HepG2 (cell line): ENCODE results near the gene DDC. TPM values are rescaled to one million over a fixed set of nuclear protein-coding genes. Genes with fewer than 3 reads are reported as not detected.

Source experiments
- FOXA1 ChIP-seq, 2 experiments: fragments of 450-650 bp in 1 of 2; sonication (generic) in 1 of 2; formaldehyde crosslinking in 1 of 2; IDR thresholded peaks; 2 replicates each; pipeline versions ENCODE4 v1.4.0 to v1.6.1; 2016 to 2020; ENCODE audit warnings: missing genetic modification reagents in 1 of 2
- HNRNPK ChIP-seq: fragments of 200-400 bp; formaldehyde crosslinking; IDR thresholded peaks from 2 replicates; pipeline ENCODE4 v1.6.1; 2018; ENCODE audit warnings: low read length, low read depth, moderate library complexity, mild to moderate bottlenecking; ENCODE audit not compliant: poor library complexity, severe bottlenecking
- JARID2 ChIP-seq: sonication (generic); formaldehyde crosslinking; IDR thresholded peaks from 2 replicates; pipeline ENCODE4 v1.8.1; 2023; ENCODE audit warnings: missing genetic modification reagents, inconsistent platforms; ENCODE audit not compliant: insufficient replicate concordance
- MAZ ChIP-seq, 2 experiments: sonication (generic) in 1 of 2; formaldehyde crosslinking in 1 of 2; IDR thresholded peaks; 2 replicates each; pipeline versions ENCODE4 v1.5.0 to v1.6.1; 2012 to 2020; ENCODE audit warnings: low read depth in 2 of 2, mild to moderate bottlenecking in 2 of 2, borderline replicate concordance in 1 of 2, improper control_type of control experiment in 1 of 2, low read length in 1 of 2, missing genetic modification reagents in 1 of 2, moderate library complexity in 1 of 2
- NFATC3 ChIP-seq: sonication (generic); formaldehyde crosslinking; IDR thresholded peaks from 2 replicates; pipeline ENCODE4 v1.5.1; 2020; ENCODE audit warnings: mild to moderate bottlenecking, missing genetic modification reagents
- NFIB ChIP-seq: sonication (generic); formaldehyde crosslinking; IDR thresholded peaks from 2 replicates; pipeline ENCODE4 v1.9.0; 2021; ENCODE audit warnings: missing genetic modification reagents, mild to moderate bottlenecking, borderline replicate concordance
- NR2F6 ChIP-seq, 2 experiments: IDR thresholded peaks; 2 replicates each; pipeline ENCODE4 v1.6.1; 2016; ENCODE audit warnings: antibody characterized with exemption in 1 of 2, mild to moderate bottlenecking in 1 of 2
- POLR2G ChIP-seq: fragments of 200-400 bp; formaldehyde crosslinking; IDR thresholded peaks from 2 replicates; pipeline ENCODE4 v1.6.1; 2018; ENCODE audit warnings: mild to moderate bottlenecking, low read depth, low read length, moderate library complexity
- RBM39 ChIP-seq: fragments of 200-400 bp; formaldehyde crosslinking; IDR thresholded peaks from one replicate; pipeline ENCODE4 v1.6.1; 2018; ENCODE audit warnings: antibody characterized with exemption, mild to moderate bottlenecking, low read depth, low read length; ENCODE audit not compliant: poor library complexity, severe bottlenecking
- RELA ChIP-seq: sonication (generic); formaldehyde crosslinking; IDR thresholded peaks from 2 replicates; pipeline ENCODE4 v1.4.0; 2020; ENCODE audit warnings: missing genetic modification reagents
- SKI ChIP-seq: fragments of 450-650 bp; IDR thresholded peaks from one replicate; pipeline ENCODE4 v1.6.1; 2018; ENCODE audit warnings: mild to moderate bottlenecking; ENCODE audit not compliant: partially characterized antibody
- SP2 ChIP-seq: sonication (generic); formaldehyde crosslinking; IDR thresholded peaks from 2 replicates; pipeline ENCODE4 v1.5.1; 2020; ENCODE audit warnings: mild to moderate bottlenecking, missing genetic modification reagents
- SPEN ChIP-seq: sonication (generic); formaldehyde crosslinking; IDR thresholded peaks from 2 replicates; pipeline ENCODE4 v1.5.1; 2020; ENCODE audit warnings: low read depth, mild to moderate bottlenecking, missing genetic modification reagents
- TGIF2 ChIP-seq: IDR thresholded peaks from 2 replicates; pipeline ENCODE4 v1.6.1; 2016; ENCODE audit warnings: control low read depth, missing compliant biosample characterization
- TOE1 ChIP-seq: sonication (generic); formaldehyde crosslinking; IDR thresholded peaks from 2 replicates; pipeline ENCODE4 v1.4.0; 2020; ENCODE audit warnings: mild to moderate bottlenecking, missing genetic modification reagents
- WIZ ChIP-seq: sonication (generic); formaldehyde crosslinking; IDR thresholded peaks from 2 replicates; pipeline ENCODE4 v1.5.1; 2020; ENCODE audit warnings: mild to moderate bottlenecking, missing genetic modification reagents
- ZBTB3 ChIP-seq: sonication (generic); formaldehyde crosslinking; IDR thresholded peaks from 2 replicates; pipeline ENCODE4 v1.4.0; 2020; ENCODE audit warnings: low read depth, mild to moderate bottlenecking, moderate library complexity, missing genetic modification reagents, borderline replicate concordance
- ZFAT ChIP-seq: sonication (generic); formaldehyde crosslinking; conservative IDR thresholded peaks from 2 replicates; pipeline ENCODE4 v1.8.1; 2023; ENCODE audit warnings: missing genetic modification reagents, inconsistent platforms
- ZFP91 ChIP-seq: sonication (generic); formaldehyde crosslinking; IDR thresholded peaks from 2 replicates; pipeline ENCODE4 v1.9.0; 2022; ENCODE audit warnings: missing genetic modification reagents, mild to moderate bottlenecking, borderline replicate concordance
- ZNF317 ChIP-seq: sonication (generic); formaldehyde crosslinking; IDR thresholded peaks from 2 replicates; pipeline ENCODE4 v1.5.0; 2020; ENCODE audit warnings: mild to moderate bottlenecking, missing genetic modification reagents
- ZNF572 ChIP-seq: sonication (generic); formaldehyde crosslinking; IDR thresholded peaks from 2 replicates; pipeline ENCODE4 v1.5.1; 2020; ENCODE audit warnings: mild to moderate bottlenecking, missing genetic modification reagents
- ZNF678 ChIP-seq: sonication (generic); formaldehyde crosslinking; IDR thresholded peaks from 2 replicates; pipeline ENCODE4 v1.4.0; 2020; ENCODE audit warnings: mild to moderate bottlenecking, missing genetic modification reagents
- polyA plus RNA-seq, 8 experiments: library from polyadenylated mRNA; depleted of rRNA in 3 of 8; stranded (reverse) in 7 of 8; unstranded in 1 of 8; fragments of >200 nt; fragmentation: Illumina TruSeq in 4 of 8; extraction: Trizol in 4 of 8; gene quantifications; 2 replicates each; pipeline versions ENCODE4 v1.2.1 to v1.2.3, GENCODE V29; 2011 to 2016; ENCODE audit warnings: low read depth in 4 of 8, missing spikeins in 1 of 8, mixed read lengths in 1 of 8; ENCODE audit not compliant: insufficient read depth in 1 of 8
- total RNA-seq, 5 experiments: library from RNA; depleted of rRNA; stranded (reverse); fragments of >200 nt; fragmentation: Illumina TruSeq; extraction: Trizol; gene quantifications; 2 replicates each; pipeline ENCODE4 v1.2.3, GENCODE V29; 2016; ENCODE audit warnings: low read depth in 1 of 5
- TF ChIP-seq, protein P1 (sequence below): sonication (generic); formaldehyde crosslinking; conservative IDR thresholded peaks from 2 replicates; pipeline ENCODE4 v1.4.0; 2020; ENCODE audit warnings: missing genetic modification reagents
- TF ChIP-seq, protein P2 (sequence below): sonication (generic); formaldehyde crosslinking; IDR thresholded peaks from 2 replicates; pipeline ENCODE4 v1.4.0; 2020; ENCODE audit warnings: missing genetic modification reagents
- TF ChIP-seq, protein P3 (sequence below): sonication (generic); formaldehyde crosslinking; IDR thresholded peaks from 2 replicates; pipeline ENCODE4 v1.4.0; 2020; ENCODE audit warnings: missing genetic modification reagents, borderline replicate concordance

The DDC gene
- total and polyA plus RNA-seq, 2 of the 13 experiments (the other 11 are each of a cell fraction or from before 2014, with no cell fraction given): 11.7 to 93.3 TPM

DNA sequence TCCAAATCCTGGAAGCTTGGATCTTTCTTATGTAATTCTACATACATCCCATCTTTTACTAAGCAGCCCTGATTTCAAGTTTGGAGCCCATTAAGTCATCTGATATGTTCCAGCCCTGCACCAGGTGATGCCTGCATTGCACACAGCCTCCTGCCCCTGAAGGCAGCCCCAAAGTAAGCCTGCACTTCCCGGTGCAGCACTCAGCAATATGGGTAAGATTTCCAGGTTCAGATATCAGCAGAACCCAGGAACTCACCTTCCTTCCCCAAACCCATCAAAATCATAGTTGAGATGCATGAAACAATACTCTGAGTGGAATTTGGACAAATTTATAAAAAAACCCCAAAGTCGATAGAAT, 333 bp upstream of the DDC start (continued):
- TF ChIP-seq SPEN (0 out of 2 replicates have a peak, but pooled peaks have one; percentile 17), ZFP91 (CRISPR knock-in tag) (no peak), ZNF572 (CRISPR knock-in tag) (no peak), HNRNPK (no peak), SKI (no peak), POLR2G (no peak), RELA (no peak), RBM39 (no peak), ZFAT (CRISPR knock-in tag) (no peak), NFIB (CRISPR knock-in tag) (no peak), TOE1 (CRISPR knock-in tag) (no peak), MAZ (IDR thresholded peaks at IDR 0.05; ENCODE audit: borderline replicate concordance, low read depth, low read length) (no peak), MAZ (CRISPR knock-in tag; IDR thresholded peaks at IDR 0.05; ENCODE audit: low read depth) (no peak), ZNF317 (CRISPR knock-in tag) (no peak), SP2 (CRISPR knock-in tag) (no peak), JARID2 (CRISPR knock-in tag) (no peak), NR2F6 (IDR thresholded peaks at IDR 0.05) (no peak), NR2F6 (CRISPR knock-in tag; IDR thresholded peaks at IDR 0.05) (no peak), ZNF678 (CRISPR knock-in tag) (no peak), FOXA1 (IDR thresholded peaks at IDR 0.05) (no peak), FOXA1 (CRISPR knock-in tag; IDR thresholded peaks at IDR 0.05) (no peak), NFATC3 (no peak), WIZ (CRISPR knock-in tag) (no peak), ZBTB3 (CRISPR knock-in tag) (no peak), TGIF2 (CRISPR knock-in tag) (no peak)
- TF ChIP-seq, protein P1, sequence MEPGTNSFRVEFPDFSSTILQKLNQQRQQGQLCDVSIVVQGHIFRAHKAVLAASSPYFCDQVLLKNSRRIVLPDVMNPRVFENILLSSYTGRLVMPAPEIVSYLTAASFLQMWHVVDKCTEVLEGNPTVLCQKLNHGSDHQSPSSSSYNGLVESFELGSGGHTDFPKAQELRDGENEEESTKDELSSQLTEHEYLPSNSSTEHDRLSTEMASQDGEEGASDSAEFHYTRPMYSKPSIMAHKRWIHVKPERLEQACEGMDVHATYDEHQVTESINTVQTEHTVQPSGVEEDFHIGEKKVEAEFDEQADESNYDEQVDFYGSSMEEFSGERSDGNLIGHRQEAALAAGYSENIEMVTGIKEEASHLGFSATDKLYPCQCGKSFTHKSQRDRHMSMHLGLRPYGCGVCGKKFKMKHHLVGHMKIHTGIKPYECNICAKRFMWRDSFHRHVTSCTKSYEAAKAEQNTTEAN (CRISPR knock-in tag): no peak
- TF ChIP-seq, protein P2, sequence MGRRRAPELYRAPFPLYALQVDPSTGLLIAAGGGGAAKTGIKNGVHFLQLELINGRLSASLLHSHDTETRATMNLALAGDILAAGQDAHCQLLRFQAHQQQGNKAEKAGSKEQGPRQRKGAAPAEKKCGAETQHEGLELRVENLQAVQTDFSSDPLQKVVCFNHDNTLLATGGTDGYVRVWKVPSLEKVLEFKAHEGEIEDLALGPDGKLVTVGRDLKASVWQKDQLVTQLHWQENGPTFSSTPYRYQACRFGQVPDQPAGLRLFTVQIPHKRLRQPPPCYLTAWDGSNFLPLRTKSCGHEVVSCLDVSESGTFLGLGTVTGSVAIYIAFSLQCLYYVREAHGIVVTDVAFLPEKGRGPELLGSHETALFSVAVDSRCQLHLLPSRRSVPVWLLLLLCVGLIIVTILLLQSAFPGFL: no peak
- TF ChIP-seq, protein P3, sequence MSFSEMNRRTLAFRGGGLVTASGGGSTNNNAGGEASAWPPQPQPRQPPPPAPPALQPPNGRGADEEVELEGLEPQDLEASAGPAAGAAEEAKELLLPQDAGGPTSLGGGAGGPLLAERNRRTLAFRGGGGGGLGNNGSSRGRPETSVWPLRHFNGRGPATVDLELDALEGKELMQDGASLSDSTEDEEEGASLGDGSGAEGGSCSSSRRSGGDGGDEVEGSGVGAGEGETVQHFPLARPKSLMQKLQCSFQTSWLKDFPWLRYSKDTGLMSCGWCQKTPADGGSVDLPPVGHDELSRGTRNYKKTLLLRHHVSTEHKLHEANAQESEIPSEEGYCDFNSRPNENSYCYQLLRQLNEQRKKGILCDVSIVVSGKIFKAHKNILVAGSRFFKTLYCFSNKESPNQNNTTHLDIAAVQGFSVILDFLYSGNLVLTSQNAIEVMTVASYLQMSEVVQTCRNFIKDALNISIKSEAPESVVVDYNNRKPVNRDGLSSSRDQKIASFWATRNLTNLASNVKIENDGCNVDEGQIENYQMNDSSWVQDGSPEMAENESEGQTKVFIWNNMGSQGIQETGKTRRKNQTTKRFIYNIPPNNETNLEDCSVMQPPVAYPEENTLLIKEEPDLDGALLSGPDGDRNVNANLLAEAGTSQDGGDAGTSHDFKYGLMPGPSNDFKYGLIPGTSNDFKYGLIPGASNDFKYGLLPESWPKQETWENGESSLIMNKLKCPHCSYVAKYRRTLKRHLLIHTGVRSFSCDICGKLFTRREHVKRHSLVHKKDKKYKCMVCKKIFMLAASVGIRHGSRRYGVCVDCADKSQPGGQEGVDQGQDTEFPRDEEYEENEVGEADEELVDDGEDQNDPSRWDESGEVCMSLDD (CRISPR knock-in tag): no peak
